Smooth muscle cell (in vitro differentiated cells): ENCODE data around the gene AUP1. TPM values are rescaled to one million over a fixed set of nuclear protein-coding genes. Genes with fewer than 3 reads are reported as not detected.

ENCODE experiments used
- DNase-seq: peaks from one replicate; lab custom pipeline; 2025; ENCODE audit not compliant: unreplicated experiment; lab: John Stamatoyannopoulos, UW
- H2AFZ ChIP-seq: fragments of 200-600 bp; sonication (generic); 2 replicates; pipeline ENCODE4 v1.6.0; 2016; ENCODE audit warnings: antibody characterized with exemption, low read depth, mild to moderate bottlenecking
- H3F3A ChIP-seq: fragments of 200-600 bp; sonication (generic); 2 replicates; pipeline ENCODE4 v1.6.0; 2017; ENCODE audit warnings: antibody characterized with exemption, low read depth
- H3K27ac ChIP-seq: fragments of 200-600 bp; sonication (generic); 2 replicates; pipeline ENCODE4 v1.5.1; 2016; ENCODE audit warnings: low read depth, mild to moderate bottlenecking
- H3K27me3 ChIP-seq: fragments of 200-600 bp; sonication (generic); 2 replicates; pipeline ENCODE4 v1.6.1; 2016; ENCODE audit warnings: low read depth, mild to moderate bottlenecking
- H3K36me3 ChIP-seq: fragments of 200-600 bp; sonication (generic); 2 replicates; pipeline ENCODE4 v1.5.1; 2016; ENCODE audit warnings: low read depth
- H3K4me1 ChIP-seq: fragments of 200-600 bp; sonication (generic); 2 replicates; pipeline ENCODE4 v1.5.1; 2016; ENCODE audit warnings: low read depth
- H3K4me2 ChIP-seq: fragments of 200-600 bp; sonication (generic); 2 replicates; pipeline ENCODE4 v1.6.0; 2016; ENCODE audit warnings: mild to moderate bottlenecking
- H3K4me3 ChIP-seq: fragments of 200-600 bp; sonication (generic); 2 replicates; pipeline ENCODE4 v1.5.1; 2016; ENCODE audit warnings: mild to moderate bottlenecking
- H3K79me2 ChIP-seq: fragments of 200-600 bp; sonication (generic); 2 replicates; pipeline ENCODE4 v1.6.0; 2016; ENCODE audit warnings: low read depth, mild to moderate bottlenecking
- H3K9ac ChIP-seq: fragments of 200-600 bp; sonication (generic); 2 replicates; pipeline ENCODE4 v1.6.0; 2016; ENCODE audit warnings: low read depth
- H3K9me3 ChIP-seq: fragments of 200-600 bp; sonication (generic); replicated peaks from 2 replicates; pipeline ENCODE4 v1.5.1; 2016; ENCODE audit warnings: low read depth
- H4K20me1 ChIP-seq: fragments of 200-600 bp; sonication (generic); 2 replicates; pipeline ENCODE4 v1.6.0; 2016; ENCODE audit warnings: low read depth
- WGBS: methylation state at CpG from one replicate; pipeline ENCODE4 v1.1.7; 2016; ENCODE audit warnings: low lambda C conversion rate; 5-methylcytosine and 5-hydroxymethylcytosine counted together
- polyA plus RNA-seq: library from polyadenylated mRNA; unstranded; fragments of >200 nt; fragmentation: Nextera tagmentation; extraction: Ambion mirVana; gene quantifications from 2 replicates; pipeline ENCODE4 v1.2.1, GENCODE V29; 2016
- total RNA-seq: library from RNA; depleted of rRNA; stranded (reverse); fragments of >200 nt; gene quantifications from 2 replicates; pipeline ENCODE4 v1.2.3, GENCODE V29; 2014
- TF ChIP-seq, protein P1 (sequence below): fragments of 200-600 bp; sonication (generic); IDR thresholded peaks from 2 replicates; pipeline ENCODE4 v1.5.1; 2017; ENCODE audit warnings: borderline replicate concordance, mild to moderate bottlenecking, antibody characterized with exemption; ENCODE audit not compliant: insufficient read depth, poor library complexity, severe bottlenecking

Gene AUP1
- total and polyA plus RNA-seq, 2 experiments from 2014 or later, result 104 to 138 TPM

DNA sequence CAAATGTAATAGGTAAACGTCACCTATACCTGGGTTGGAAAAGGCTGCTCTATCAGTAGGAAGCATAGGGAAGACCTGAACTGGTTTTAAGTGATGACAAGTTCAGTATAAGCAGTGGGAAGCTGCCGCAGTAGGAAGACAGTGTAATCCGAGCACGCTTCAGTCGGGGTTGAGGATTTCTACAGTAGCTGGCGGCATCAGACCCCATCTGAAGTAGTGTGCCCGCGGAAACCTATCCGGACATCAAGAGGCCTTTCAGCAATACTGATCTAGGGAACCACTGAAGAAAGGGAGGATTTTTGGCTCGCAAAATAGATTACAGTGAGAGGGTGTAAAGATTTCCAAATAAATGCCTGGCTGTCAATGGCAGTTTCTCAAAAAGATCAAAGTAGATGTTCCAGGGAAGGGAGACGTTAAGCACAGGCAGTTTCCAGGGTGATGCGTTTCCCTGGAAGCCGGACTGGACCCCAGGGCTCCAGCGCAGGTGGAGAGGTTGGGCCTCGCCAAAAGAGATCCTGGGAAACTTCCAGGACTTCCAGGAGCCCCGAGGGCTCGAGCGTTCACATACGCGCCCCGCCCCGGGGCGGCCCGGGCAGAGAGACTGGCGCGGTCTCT, 18.9 kb upstream of the AUP1 start:
- Histone ChIP-seq H3K36me3 (peaks cover 3% of the 10 kb centered on the region), H3K79me2 (peaks cover 52% of the 10 kb centered on the region), H4K20me1 (peaks cover 65% of the 10 kb centered on the region), H2AFZ (peak overlapping the region; percentile 73), H3K4me1 (peaks cover 23% of the 10 kb centered on the region), H3K9ac (no peak overlapping the region), H3K9me3 (no peaks in the 10 kb centered on the region), H3K4me3 (peak overlapping the region; percentile 68), H3K27me3 (no peaks in the 10 kb centered on the region), H3K4me2 (peak overlapping the region; percentile 98), H3K27ac (peak overlapping the region; percentile 27), H3F3A (peaks cover 8% of the 10 kb centered on the region)
- DNase-seq, result no peak
- TF ChIP-seq, protein P1, sequence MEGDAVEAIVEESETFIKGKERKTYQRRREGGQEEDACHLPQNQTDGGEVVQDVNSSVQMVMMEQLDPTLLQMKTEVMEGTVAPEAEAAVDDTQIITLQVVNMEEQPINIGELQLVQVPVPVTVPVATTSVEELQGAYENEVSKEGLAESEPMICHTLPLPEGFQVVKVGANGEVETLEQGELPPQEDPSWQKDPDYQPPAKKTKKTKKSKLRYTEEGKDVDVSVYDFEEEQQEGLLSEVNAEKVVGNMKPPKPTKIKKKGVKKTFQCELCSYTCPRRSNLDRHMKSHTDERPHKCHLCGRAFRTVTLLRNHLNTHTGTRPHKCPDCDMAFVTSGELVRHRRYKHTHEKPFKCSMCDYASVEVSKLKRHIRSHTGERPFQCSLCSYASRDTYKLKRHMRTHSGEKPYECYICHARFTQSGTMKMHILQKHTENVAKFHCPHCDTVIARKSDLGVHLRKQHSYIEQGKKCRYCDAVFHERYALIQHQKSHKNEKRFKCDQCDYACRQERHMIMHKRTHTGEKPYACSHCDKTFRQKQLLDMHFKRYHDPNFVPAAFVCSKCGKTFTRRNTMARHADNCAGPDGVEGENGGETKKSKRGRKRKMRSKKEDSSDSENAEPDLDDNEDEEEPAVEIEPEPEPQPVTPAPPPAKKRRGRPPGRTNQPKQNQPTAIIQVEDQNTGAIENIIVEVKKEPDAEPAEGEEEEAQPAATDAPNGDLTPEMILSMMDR, result no peak
- 10% methylated on average over 23 of the region's 26 CpGs for WGBS

GRCh38 chr2:74546004-74546403, 16.5 kb upstream of the AUP1 start:
- WGBS, result 93% methylated on average over 3 of the region's 3 CpGs
- H3K9me3 ChIP-seq, result no peaks in the 10 kb centered on the region
- H3K27ac ChIP-seq, result no peak overlapping the region
- H4K20me1 ChIP-seq, result peaks cover 51% of the 10 kb centered on the region
- TF ChIP-seq, protein P1, result no peak
- no peaks in the 10 kb centered on the region for H3F3A ChIP-seq
- H3K4me3 ChIP-seq, result no peak overlapping the region
- peaks cover 32% of the 10 kb centered on the region for H3K79me2 ChIP-seq
- no peak overlapping the region for H3K9ac ChIP-seq
- H3K4me2 ChIP-seq, result no peak overlapping the region
- peaks cover 19% of the 10 kb centered on the region for H3K4me1 ChIP-seq
- H2AFZ ChIP-seq, result no peak overlapping the region
- DNase-seq, result no peak
- peaks cover 3% of the 10 kb centered on the region for H3K36me3 ChIP-seq
- H3K27me3 ChIP-seq, result no peaks in the 10 kb centered on the region

DNA sequence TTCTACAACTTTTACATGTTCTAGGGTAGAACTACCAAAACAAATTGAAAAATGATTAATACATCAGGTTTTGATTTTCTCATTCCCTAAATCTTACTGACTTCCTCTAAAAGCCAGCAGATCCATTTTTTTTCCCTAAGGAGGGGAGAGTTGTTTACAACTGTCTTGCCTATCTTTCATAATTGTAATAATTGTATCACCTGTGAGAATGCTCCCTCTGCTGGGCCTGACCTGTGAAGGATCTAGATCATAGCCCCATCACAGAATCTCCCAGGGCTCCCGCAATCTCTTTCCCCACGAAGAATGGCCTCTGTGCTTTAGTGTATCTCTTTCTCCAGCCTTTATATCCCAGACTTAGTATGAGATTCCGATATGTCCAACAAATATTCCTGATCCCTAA, 15.1 kb upstream of the AUP1 start:
- Histone ChIP-seq H4K20me1 (peaks cover 38% of the 10 kb centered on the region), H3K4me1 (peaks cover 13% of the 10 kb centered on the region), H3K9ac (no peak overlapping the region), H3K36me3 (peaks cover 3% of the 10 kb centered on the region), H3K4me2 (no peak overlapping the region), H3F3A (no peaks in the 10 kb centered on the region), H3K4me3 (no peak overlapping the region), H3K79me2 (peaks cover 24% of the 10 kb centered on the region), H3K27ac (no peak overlapping the region), H3K9me3 (no peaks in the 10 kb centered on the region), H2AFZ (no peak overlapping the region), H3K27me3 (no peaks in the 10 kb centered on the region)
- TF ChIP-seq, protein P1, result no peak
- DNase-seq, result no peak
- 92% methylated on average over 3 of the region's 3 CpGs for WGBS

DNA sequence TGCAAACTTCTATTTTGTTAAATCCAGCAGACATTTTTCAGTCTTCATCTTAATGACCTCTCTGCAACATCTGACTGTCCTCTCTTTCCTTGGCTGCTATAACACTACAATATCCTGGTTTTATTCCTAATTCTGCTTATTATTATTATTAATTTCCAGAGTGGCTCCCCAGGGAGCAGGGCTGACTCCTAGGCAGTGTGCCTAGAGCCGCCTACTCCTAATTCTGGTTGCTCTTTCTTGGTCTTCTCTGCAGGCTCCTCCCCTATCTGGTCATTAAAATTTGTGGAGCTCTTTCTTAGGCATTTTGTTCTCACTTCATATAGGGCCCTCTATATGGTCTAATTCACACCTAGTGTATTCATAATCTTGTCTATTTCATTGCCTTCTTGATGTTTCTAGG, 13.5 kb upstream of the AUP1 start:
- TF ChIP-seq, protein P1, result no peak
- 96% methylated on average over 1 of the region's 1 CpG for WGBS
- H3K9me3 ChIP-seq, result no peaks in the 10 kb centered on the region
- no peaks in the 10 kb centered on the region for H3F3A ChIP-seq
- H3K9ac ChIP-seq, result no peak overlapping the region
- no peaks in the 10 kb centered on the region for H3K4me1 ChIP-seq
- no peaks in the 10 kb centered on the region for H3K27me3 ChIP-seq
- no peak overlapping the region for H2AFZ ChIP-seq
- no peak for DNase-seq
- H3K4me2 ChIP-seq, result no peak overlapping the region
- H3K36me3 ChIP-seq, result peaks cover 3% of the 10 kb centered on the region
- H3K27ac ChIP-seq, result no peak overlapping the region
- H4K20me1 ChIP-seq, result peaks cover 25% of the 10 kb centered on the region
- H3K4me3 ChIP-seq, result no peak overlapping the region
- peaks cover 21% of the 10 kb centered on the region for H3K79me2 ChIP-seq
